Neutrophil (primary cell): ENCODE measurements around the gene SF3A2.

Experiments used
- H3K27ac ChIP-seq: fragments of 200-600 bp; sonication (generic); 2 replicates; pipeline ENCODE4 v1.5.1; 2016; ENCODE audit warnings: mild to moderate bottlenecking, moderate library complexity
- H3K27me3 ChIP-seq: fragments of 200-600 bp; sonication (generic); 2 replicates; pipeline ENCODE4 v1.6.0; 2016; ENCODE audit warnings: mild to moderate bottlenecking
- H3K36me3 ChIP-seq: fragments of 200-600 bp; sonication (generic); 2 replicates; pipeline ENCODE4 v1.5.1; 2017
- H3K4me1 ChIP-seq, 2 experiments: fragments of 200-600 bp in 1 of 2; sonication (generic) in 1 of 2; 1 replicate in 1 of 2; 2 replicates in 1 of 2; pipeline versions ENCODE4 v1.5.1 to v1.6.1; 2013 to 2016; ENCODE audit warnings: low read depth in 1 of 2, low read length in 1 of 2, mild to moderate bottlenecking in 1 of 2, moderate library complexity in 1 of 2; ENCODE audit not compliant: control insufficient read depth in 1 of 2, insufficient read depth in 1 of 2
- H3K4me3 ChIP-seq, 2 experiments: fragments of 200-600 bp in 1 of 2; sonication (generic) in 1 of 2; 1 replicate in 1 of 2; 2 replicates in 1 of 2; pipeline ENCODE4 v1.5.1; 2013 to 2016; ENCODE audit warnings: low read depth in 1 of 2, low read length in 1 of 2, mild to moderate bottlenecking in 1 of 2, moderate library complexity in 1 of 2
- H3K9me3 ChIP-seq: fragments of 200-600 bp; sonication (generic); 2 replicates; pipeline ENCODE4 v1.5.1; 2016
- TF ChIP-seq, protein P1 (sequence below): fragments of 200-600 bp; sonication (generic); IDR thresholded peaks from 2 replicates; pipeline ENCODE4 v1.5.1; 2016; ENCODE audit warnings: antibody characterized with exemption

Gene SF3A2

DNA sequence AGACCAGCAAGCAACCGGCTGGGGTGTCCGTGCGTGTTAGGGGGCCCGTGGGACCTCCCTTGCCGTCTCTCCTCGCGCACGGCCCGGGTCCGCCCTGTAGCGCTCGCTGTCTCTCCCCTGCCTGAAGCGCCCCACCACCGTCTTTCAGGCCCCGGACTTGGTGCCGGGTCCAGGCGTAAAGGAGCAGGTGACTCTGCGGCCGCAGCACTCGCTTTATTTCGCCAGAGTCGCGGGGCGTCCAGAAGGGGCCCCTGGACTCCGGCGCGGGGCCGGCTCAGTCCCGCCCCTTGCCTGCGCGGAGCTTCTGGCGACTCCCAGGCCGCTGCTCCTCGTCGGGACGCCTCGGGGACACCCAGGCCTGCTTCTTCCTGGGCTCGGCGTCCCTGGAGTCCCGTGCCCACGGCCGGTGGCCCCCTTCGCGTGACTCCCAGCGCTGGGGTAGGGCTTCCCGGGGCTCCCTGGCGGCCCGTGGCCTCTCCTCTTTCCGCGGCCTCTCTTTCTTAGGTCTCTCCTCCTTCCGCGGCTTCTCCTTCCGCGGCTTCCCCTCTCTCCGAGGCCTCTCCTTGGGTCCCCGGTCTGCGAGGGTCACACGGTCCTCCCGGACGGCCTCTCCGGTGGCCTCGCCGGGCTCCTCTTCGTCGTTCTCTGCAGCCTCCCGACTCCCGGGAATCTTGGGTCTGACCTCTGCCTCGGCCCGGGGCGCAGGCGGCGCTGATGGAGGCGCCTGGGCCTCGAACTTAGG, 15.6 kb downstream of the SF3A2 start:
- Histone ChIP-seq H3K9me3 (no peaks in the 10 kb centered on the region), H3K27me3 (peaks cover 66% of the 10 kb centered on the region), H3K27ac (no peak overlapping the region), H3K36me3 (peaks cover 19% of the 10 kb centered on the region), H3K4me3 (peak overlapping the region; percentile 38 to 61), H3K4me1 (peaks cover 40 to 42% of the 10 kb centered on the region in 2 experiments)
- TF ChIP-seq, protein P1, sequence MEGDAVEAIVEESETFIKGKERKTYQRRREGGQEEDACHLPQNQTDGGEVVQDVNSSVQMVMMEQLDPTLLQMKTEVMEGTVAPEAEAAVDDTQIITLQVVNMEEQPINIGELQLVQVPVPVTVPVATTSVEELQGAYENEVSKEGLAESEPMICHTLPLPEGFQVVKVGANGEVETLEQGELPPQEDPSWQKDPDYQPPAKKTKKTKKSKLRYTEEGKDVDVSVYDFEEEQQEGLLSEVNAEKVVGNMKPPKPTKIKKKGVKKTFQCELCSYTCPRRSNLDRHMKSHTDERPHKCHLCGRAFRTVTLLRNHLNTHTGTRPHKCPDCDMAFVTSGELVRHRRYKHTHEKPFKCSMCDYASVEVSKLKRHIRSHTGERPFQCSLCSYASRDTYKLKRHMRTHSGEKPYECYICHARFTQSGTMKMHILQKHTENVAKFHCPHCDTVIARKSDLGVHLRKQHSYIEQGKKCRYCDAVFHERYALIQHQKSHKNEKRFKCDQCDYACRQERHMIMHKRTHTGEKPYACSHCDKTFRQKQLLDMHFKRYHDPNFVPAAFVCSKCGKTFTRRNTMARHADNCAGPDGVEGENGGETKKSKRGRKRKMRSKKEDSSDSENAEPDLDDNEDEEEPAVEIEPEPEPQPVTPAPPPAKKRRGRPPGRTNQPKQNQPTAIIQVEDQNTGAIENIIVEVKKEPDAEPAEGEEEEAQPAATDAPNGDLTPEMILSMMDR: no peak

DNA sequence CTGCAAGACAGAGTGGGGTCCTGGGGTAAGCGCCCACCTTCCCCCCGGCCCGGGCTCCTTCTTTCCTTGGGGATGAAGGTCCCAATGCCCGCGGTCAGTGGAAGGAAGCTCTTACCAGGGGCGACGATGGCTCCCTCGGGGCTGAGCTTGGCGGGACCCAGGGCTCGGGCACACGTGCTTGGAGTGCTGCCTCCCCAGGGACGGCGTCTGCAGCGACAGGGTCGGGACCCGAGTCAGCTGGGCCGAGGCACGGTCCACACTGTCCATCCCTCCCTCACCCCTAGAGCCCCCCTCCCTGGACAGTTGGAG, 16.1 kb downstream of the SF3A2 start:
- Histone ChIP-seq H3K36me3 (peaks cover 14% of the 10 kb centered on the region), H3K4me1 (peaks cover 40 to 42% of the 10 kb centered on the region in 2 experiments), H3K4me3 (peak overlapping the region; percentile 38 to 61), H3K27ac (no peak overlapping the region), H3K27me3 (peaks cover 66% of the 10 kb centered on the region), H3K9me3 (no peaks in the 10 kb centered on the region)
- TF ChIP-seq, protein P1: no peak

DNA sequence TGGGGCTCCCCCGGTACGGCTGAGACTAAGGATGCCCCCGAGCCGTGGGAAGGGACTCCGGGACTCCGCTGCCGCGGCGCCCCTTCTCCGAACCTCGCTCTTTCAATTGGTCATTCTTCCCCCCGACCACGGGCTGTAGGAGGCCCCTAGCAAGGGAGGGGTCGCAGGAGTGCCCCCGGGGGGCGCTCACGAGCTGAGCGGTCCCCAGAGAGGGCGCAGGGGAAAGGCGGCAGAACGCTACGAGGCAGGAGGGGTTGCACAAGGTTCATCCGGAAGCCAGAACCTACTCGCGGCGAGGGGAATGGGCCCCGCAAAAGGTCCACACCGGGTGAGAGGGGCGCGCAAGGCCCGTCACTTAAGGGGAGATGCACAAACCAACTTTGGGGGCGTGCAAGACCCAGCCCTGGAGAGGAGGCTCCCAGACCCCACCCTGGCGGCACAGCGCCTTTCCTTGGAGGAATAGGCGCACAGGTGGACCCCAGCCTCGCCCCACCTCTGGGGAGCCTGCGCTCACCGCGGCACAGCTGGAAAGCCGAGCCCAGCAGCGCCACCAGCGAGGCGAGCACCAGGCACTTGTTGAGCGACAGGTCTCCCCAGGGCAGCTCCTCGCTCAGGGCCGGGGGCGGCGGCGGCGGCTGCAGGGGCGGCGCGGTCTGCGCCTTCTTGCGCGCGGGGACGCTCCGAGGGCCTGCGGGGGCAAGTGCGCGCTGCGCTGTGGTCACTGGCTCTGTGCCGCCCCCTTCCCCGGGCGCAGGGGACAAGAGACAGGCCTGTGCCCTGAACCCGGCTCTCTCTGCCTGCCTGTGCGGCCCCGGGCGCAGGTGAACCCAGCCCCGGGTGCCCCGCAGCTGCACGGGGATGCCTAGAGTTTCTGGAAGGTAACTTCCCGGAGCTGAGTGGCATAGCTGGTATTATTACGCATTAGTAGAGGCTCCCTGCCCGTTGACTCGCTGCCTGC, 16.8 kb downstream of the SF3A2 start:
- peaks cover 40 to 42% of the 10 kb centered on the region in 2 experiments for H3K4me1 ChIP-seq

DNA sequence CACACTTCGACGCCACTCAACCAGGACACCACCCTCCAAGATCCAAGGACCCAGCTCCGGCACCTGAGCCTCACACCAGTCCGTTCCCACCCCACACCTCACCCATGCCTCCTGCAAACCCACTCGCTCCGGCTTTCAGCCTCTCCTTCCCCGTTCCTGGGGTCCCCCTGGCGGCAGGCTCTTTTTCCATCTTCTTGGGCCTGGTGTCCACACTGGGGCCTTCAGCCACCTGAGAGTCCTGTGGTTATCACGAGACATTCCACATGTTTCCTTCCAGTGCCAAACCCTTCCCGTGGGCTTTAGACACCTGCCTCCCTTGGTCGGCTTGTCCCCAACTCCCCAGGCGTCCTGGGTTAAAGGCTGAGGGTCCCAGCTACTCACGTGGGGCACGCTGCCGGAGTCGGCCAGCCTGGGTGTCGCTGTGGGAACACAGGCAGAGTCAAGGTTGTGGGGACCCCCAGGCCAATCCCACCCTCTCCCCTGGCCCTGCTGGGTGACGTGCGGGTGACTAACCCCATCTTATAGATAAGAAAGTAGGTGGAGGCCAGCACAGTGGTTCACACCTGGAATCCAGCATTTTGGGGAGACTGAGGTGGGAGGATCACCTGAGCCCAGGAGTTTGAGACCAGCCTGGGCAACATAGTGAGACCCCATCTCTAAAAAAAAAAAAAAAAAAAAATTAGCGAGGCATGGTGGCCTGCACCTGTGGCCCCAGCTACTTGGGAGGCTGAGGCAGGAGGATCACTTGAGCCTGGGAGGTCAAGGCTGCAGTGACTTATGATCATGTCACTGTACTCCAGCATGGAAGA, 17.6 kb downstream of the SF3A2 start:
- H3K4me3 ChIP-seq: no peak overlapping the region
- no peak overlapping the region for H3K27ac ChIP-seq
- no peaks in the 10 kb centered on the region for H3K36me3 ChIP-seq
- H3K4me1 ChIP-seq: peaks cover 40 to 42% of the 10 kb centered on the region in 2 experiments
- H3K27me3 ChIP-seq: peaks cover 58% of the 10 kb centered on the region
- TF ChIP-seq, protein P1: no peak
- H3K9me3 ChIP-seq: no peaks in the 10 kb centered on the region

More for the DNA sequence above, 16.8 kb downstream of the SF3A2 start:
- H3K36me3 ChIP-seq: peaks cover 8% of the 10 kb centered on the region
- H3K27ac ChIP-seq: no peak overlapping the region
- H3K27me3 ChIP-seq: peaks cover 66% of the 10 kb centered on the region
- H3K9me3 ChIP-seq: no peaks in the 10 kb centered on the region
- peak overlapping the region; percentile 38 to 61 for H3K4me3 ChIP-seq
- TF ChIP-seq, protein P1: peak; percentile 31
